SW 1271 (cell line): ENCODE measurements around the gene TBX4.
"Not testable (repeated sequence)": the region's sequence is repeated elsewhere in the genome, so short reads cannot be mapped to it uniquely, and the experiment has no call there.

ENCODE experiments used
- DNase-seq, 2 experiments: peaks; one replicate each; lab custom pipeline; 2025; lab: John Stamatoyannopoulos, UW

The TBX4 gene

GRCh38 chr17:61498042-61498994, 46.1 kb downstream of the TBX4 start:
- no peak for DNase-seq

GRCh38 chr17:61499632-61500031, 47.4 kb downstream of the TBX4 start:
- DNase-seq: no peak

- DNase-seq: no peak
Measured at GRCh38 chr17:61500287-61500686, 48.1 kb downstream of the TBX4 start.

- no peak for DNase-seq
Measured at GRCh38 chr17:61502292-61502691, 50.1 kb downstream of the TBX4 start.

DNA sequence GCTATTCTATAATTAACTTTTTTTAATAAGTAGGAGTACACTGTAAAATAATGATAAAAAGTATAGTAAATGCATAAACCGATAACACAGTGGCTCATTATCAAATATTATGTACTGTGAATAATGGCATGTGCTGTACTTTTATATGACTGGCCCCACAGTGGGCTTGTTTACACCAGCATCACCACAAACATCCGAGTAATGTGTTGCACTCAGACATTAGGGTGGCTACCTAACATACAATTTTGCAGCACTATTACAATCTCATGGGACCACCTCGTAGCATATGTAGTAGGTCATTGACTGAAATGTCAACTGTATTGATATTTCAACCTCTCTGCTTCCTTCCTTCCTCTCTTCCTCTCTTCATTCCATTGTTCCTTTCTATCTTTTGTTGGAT, 51.7 kb downstream of the TBX4 start:
- no peak for DNase-seq

- no peak for DNase-seq
Measured at GRCh38 chr17:61504697-61505096, 52.5 kb downstream of the TBX4 start.

GRCh38 chr17:61505846-61506627, 53.8 kb downstream of the TBX4 start:
- DNase-seq: no peak

DNA sequence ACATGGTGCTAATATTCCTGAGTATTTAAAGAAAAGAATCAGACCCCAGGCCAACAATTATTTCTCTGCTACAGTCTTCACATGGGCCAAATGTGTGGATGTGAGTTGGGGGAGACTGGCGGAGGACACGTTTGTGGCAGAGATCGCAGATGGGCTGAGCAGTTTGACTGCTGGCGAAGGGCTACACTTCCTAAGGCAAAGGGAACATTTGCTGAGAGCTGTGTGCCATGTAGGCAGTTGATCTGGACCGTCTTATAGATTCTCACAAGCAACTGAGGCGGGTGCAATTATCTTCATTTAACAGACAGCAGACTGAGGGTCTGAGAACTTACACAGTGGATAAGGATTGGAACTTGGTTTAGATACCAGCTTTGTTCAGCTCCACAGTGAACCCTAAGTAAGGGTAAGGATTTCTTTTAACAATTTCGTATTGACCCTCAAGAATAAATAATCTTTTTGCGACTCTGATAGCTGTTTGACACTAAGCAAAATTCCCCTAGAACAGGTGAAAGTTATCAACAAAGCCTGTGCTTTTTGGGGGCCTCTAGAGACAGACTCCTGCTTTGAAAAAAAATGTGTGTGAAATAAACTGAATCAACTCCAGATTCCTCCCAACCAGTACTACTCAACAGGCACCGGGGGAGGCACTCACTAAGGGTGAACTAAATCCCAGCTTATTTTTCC, 55.3 kb downstream of the TBX4 start:
- DNase-seq: no peak

- no peak for DNase-seq
Measured at GRCh38 chr17:61508912-61509311, 56.7 kb downstream of the TBX4 start.

GRCh38 chr17:61509454-61509853, 57.2 kb downstream of the TBX4 start:
- DNase-seq: not testable (repeated sequence)

DNA sequence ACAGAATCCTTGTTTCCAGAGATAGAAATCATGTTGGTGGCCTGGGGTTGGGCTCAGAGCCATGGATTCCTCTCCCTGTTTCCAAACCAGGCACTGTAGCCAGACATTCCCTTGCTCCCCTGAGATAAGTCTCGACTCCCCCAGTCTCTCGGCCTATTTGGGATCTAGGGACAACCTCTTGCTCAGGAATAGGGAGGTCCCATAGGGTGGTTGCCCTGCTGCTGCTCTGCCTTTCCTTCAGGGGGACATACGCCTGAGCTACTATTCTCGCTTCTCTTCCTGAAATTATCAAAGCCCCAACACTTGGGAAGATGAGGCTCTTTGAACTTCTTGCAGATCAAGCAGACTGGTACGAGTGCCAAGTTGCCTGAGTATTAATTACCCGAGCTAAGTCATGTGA, 58.0 kb downstream of the TBX4 start:
- no peak for DNase-seq

DNA sequence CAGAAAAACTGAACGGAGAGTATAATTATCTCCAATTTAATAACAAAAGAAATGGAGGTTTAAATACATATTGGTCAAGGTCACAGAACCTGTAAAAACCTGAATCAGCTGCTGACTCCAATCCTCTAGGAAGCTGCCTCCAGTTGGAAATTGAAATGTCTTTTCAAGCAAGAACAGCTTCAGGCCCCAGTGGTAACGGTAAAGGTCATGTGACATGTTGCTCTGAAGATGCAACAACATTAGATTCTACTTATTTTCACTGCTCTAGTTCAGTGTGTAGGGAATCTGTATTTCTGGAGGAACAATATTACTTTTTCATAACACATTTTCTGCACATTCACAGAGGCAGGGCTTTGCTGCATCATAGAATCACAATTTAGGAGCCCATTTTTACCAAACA, 58.8 kb downstream of the TBX4 start:
- DNase-seq: no peak

DNA sequence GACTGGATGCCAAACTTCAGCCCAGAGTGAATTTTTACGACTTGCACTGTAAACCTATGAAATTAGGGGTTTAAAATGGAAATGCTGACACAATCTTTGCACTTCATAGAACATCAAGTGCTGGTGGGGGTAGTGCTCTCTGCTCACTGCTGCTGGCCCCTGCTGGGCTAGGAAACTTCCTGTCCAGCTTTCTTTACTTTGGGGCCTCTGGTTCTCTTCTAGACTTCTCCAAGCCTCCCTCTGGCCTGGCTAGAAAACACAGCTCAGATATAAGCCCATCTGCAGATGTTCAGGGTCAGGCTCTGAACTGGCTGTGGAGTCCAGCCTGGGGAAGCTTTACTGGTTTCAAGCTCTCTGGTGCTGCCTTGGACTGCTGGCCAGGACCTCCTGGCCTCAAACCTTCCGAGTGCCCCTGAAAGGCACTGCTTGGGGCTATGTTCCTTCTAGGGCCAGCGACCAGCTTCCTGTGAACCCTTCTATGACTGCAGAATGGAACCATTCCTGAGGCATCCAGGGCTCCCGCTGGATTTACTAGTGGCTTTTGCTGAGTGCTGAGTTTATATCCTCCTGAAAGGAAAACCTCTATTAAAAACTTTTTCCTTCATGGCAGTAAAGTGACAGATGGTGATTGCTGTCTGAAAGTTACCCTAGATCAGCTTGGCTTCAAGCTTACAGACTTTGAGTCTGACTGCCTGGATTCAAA, 59.4 kb downstream of the TBX4 start:
- no peak for DNase-seq

DNA sequence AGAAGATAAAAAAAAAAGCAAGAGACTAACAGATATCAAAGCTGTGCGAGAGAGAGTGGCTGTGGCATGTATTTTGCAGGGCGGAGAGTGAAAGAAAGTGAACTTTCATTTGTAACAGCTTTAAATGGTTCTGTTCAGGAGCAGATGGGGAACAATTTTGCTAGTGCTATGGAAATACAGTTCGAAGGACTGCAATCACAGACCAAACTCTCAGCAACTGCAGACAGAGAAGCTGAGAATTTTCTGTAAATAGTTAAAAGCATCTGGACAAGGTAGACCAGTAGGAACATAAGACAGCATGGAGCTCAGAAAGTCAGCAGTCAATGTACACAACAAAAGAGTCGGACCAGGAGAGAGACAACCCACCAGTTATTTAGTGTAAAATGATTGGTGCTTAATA, 62.3 kb downstream of the TBX4 start:
- DNase-seq: no peak

GRCh38 chr17:61517265-61517664, 65.0 kb downstream of the TBX4 start:
- DNase-seq: no peak

DNA sequence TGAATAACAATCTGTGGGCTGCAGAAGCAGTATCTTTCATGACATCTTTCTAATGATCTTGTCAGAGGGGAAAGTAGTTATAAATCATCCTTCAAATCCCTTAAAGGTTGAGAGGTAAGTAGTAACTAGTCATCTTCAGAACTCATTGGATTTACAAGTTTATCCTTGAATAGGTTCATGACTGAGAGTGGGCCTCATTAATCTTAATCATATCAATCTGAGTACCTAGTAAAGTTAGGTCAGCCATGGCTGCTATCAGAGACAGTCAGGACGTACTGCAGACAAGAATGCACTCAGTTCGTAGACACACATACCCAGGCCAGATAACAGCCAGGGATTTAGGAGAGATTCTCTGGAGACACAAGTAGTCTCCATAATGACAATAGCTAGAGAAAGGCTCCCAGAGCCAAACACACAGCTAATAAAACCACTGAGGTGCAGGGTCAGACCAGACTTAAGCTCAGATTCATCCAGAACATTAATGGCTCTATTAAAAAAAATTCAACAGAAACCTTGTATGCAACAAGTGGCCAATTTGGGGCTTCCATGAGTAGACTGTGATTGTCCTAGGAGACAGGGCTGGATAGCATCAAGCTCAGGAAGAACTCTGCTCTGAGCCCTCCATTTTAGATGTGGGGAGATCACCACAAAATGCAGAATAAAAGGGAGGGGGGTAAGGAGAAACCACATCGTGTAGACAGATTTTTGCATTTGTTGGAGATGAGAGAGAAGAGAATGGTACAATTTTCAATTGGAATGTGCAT, 65.8 kb downstream of the TBX4 start:
- no peak for DNase-seq

GRCh38 chr17:61519139-61519538, 66.9 kb downstream of the TBX4 start:
- DNase-seq: no peak

- no peak for DNase-seq
Measured at GRCh38 chr17:61519754-61520440, 67.7 kb downstream of the TBX4 start.

- DNase-seq: no peak
Measured at GRCh38 chr17:61520897-61521296, 68.7 kb downstream of the TBX4 start.

GRCh38 chr17:61522088-61522487, 69.9 kb downstream of the TBX4 start:
- no peak for DNase-seq

DNA sequence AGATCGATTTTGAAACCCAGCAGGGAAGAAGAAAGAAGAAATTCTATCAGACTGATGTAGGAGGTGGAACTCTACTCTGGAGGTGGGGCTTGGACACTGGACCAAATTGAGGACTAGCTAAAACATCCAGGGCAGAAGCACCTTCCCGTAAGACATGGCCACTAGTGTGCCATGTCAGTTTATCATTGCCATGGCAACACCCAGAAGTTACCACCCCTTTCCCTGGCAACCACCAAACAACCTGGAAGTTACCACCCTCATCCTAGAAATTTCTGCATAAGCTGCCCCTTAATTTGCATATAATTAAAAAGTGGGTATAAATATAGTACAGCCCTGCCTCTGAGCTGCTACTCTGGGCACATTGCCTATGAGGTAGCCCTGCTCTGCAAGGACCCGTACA, 72.1 kb downstream of the TBX4 start:
- no peak for DNase-seq
